ENCODE measurements around the gene POU6F1. TPM values are rescaled to one million over a fixed set of nuclear protein-coding genes. Genes with fewer than 3 reads are reported as not detected.

POU6F1 gene
- total and polyA plus RNA-seq, 2 of the 8 experiments (the other 6 are each of a cell fraction or from before 2014, with no cell fraction given) = 5.6 to 8.7 TPM

DNA sequence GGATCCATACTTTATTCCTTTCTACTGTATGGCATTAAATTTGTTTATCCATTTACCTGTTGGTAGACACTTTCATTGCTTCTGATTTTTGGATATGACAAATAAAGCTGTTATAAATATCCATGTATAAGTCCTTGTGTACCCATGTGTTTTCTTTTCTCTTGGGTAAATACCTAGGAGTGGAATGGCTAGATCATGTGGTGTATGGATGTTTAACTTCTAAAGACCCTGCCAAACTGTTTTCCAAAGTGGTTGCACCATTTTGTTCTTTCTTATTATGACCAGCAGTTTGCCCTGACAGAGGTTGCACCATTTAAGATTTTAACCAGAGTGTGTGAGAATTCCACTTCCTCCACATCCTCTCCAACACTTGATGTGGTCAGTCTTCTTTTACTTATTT, 14.8 kb upstream of the POU6F1 start (continued):
- TF ChIP-seq, protein P1, sequence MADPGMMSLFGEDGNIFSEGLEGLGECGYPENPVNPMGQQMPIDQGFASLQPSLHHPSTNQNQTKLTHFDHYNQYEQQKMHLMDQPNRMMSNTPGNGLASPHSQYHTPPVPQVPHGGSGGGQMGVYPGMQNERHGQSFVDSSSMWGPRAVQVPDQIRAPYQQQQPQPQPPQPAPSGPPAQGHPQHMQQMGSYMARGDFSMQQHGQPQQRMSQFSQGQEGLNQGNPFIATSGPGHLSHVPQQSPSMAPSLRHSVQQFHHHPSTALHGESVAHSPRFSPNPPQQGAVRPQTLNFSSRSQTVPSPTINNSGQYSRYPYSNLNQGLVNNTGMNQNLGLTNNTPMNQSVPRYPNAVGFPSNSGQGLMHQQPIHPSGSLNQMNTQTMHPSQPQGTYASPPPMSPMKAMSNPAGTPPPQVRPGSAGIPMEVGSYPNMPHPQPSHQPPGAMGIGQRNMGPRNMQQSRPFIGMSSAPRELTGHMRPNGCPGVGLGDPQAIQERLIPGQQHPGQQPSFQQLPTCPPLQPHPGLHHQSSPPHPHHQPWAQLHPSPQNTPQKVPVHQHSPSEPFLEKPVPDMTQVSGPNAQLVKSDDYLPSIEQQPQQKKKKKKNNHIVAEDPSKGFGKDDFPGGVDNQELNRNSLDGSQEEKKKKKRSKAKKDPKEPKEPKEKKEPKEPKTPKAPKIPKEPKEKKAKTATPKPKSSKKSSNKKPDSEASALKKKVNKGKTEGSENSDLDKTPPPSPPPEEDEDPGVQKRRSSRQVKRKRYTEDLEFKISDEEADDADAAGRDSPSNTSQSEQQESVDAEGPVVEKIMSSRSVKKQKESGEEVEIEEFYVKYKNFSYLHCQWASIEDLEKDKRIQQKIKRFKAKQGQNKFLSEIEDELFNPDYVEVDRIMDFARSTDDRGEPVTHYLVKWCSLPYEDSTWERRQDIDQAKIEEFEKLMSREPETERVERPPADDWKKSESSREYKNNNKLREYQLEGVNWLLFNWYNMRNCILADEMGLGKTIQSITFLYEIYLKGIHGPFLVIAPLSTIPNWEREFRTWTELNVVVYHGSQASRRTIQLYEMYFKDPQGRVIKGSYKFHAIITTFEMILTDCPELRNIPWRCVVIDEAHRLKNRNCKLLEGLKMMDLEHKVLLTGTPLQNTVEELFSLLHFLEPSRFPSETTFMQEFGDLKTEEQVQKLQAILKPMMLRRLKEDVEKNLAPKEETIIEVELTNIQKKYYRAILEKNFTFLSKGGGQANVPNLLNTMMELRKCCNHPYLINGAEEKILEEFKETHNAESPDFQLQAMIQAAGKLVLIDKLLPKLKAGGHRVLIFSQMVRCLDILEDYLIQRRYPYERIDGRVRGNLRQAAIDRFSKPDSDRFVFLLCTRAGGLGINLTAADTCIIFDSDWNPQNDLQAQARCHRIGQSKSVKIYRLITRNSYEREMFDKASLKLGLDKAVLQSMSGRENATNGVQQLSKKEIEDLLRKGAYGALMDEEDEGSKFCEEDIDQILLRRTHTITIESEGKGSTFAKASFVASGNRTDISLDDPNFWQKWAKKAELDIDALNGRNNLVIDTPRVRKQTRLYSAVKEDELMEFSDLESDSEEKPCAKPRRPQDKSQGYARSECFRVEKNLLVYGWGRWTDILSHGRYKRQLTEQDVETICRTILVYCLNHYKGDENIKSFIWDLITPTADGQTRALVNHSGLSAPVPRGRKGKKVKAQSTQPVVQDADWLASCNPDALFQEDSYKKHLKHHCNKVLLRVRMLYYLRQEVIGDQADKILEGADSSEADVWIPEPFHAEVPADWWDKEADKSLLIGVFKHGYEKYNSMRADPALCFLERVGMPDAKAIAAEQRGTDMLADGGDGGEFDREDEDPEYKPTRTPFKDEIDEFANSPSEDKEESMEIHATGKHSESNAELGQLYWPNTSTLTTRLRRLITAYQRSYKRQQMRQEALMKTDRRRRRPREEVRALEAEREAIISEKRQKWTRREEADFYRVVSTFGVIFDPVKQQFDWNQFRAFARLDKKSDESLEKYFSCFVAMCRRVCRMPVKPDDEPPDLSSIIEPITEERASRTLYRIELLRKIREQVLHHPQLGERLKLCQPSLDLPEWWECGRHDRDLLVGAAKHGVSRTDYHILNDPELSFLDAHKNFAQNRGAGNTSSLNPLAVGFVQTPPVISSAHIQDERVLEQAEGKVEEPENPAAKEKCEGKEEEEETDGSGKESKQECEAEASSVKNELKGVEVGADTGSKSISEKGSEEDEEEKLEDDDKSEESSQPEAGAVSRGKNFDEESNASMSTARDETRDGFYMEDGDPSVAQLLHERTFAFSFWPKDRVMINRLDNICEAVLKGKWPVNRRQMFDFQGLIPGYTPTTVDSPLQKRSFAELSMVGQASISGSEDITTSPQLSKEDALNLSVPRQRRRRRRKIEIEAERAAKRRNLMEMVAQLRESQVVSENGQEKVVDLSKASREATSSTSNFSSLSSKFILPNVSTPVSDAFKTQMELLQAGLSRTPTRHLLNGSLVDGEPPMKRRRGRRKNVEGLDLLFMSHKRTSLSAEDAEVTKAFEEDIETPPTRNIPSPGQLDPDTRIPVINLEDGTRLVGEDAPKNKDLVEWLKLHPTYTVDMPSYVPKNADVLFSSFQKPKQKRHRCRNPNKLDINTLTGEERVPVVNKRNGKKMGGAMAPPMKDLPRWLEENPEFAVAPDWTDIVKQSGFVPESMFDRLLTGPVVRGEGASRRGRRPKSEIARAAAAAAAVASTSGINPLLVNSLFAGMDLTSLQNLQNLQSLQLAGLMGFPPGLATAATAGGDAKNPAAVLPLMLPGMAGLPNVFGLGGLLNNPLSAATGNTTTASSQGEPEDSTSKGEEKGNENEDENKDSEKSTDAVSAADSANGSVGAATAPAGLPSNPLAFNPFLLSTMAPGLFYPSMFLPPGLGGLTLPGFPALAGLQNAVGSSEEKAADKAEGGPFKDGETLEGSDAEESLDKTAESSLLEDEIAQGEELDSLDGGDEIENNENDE (IDR thresholded peaks at IDR 0.05; ENCODE audit: insufficient replicate concordance, low read length) = no peak
- TF ChIP-seq HDAC6 (IDR thresholded peaks at IDR 0.05; ENCODE audit: low read depth, low read length) = no peak
- TF ChIP-seq, protein P2, sequence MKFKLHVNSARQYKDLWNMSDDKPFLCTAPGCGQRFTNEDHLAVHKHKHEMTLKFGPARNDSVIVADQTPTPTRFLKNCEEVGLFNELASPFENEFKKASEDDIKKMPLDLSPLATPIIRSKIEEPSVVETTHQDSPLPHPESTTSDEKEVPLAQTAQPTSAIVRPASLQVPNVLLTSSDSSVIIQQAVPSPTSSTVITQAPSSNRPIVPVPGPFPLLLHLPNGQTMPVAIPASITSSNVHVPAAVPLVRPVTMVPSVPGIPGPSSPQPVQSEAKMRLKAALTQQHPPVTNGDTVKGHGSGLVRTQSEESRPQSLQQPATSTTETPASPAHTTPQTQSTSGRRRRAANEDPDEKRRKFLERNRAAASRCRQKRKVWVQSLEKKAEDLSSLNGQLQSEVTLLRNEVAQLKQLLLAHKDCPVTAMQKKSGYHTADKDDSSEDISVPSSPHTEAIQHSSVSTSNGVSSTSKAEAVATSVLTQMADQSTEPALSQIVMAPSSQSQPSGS (IDR thresholded peaks at IDR 0.05; ENCODE audit: low read length) = no peak
- no peak for TF ChIP-seq CBX5 (IDR thresholded peaks at IDR 0.05; ENCODE audit: low read depth, low read length)
- no peak for TF ChIP-seq CEBPB (IDR thresholded peaks at IDR 0.05; ENCODE audit: low read depth, low read length)

Measured in H1 (cell line).